ENCODE data around the gene ACKR1.
A peak's percentile ranks its signal among the peaks of the same experiment; 100 is the strongest.

The ACKR1 gene

DNA sequence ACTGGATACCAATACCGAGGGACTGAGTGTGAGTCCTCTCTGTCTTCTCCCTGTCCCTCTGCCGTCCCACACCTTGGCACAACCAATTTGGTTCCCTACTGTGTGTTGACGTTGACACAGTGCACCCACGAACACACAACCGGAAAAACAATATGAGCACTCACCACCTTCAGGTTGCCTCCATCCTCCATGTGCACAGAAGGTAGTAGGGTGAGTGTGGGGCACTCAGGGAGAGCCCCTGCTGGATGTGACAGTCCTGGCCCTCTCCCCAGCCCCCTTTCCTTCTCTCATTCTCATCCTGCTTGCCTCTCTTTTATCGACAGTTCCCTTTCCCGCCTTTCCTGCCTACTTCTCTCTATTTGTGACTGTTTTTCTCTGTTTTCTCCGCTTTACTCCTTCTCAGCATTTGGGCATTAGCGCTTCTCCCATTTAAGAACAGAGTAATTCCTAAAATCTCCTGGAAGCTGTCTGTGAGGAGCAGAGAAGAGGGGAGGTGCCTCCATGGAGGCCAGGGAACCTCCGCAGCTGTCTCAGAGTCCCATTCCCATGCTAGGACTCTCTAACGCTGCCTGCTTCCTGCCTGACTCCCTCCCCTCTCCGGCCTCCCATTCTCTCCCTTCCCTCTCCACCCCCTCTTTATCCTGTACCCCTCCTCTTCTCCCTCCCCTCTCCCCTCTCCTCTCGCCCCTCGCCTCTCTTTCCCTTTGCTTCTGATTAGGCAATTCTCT is 16.9 kb upstream of the ACKR1 start:
- no peak for DNase-seq

DNA sequence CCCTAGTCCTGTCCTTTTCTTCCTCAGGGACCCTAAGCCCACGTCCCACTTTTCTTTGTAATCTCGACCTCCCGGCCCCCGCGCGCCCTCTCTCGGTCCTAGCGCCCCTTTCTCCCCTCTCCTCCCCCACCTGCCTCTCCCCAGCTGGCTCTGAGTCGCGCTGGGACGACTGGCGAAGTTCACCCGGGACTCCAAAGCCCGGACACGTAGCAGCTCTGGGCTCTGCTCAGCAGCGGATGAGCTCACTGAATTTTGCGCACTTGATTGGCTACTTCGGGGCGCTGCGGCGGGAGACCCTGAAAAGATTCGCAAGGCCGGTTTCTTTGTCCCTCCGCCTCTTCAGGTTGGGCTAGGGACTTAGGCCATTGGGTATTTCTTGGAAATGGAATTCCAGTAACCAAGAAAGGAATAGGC is 16.3 kb upstream of the ACKR1 start:
- DNase-seq: peak; percentile 13

GRCh38 chr1:159190441-159190840 is 14.2 kb upstream of the ACKR1 start:
- DNase-seq: no peak

GRCh38 chr1:159196543-159196942 is 8.1 kb upstream of the ACKR1 start:
- no peak for DNase-seq

GRCh38 chr1:159197561-159198557 is 6.8 kb upstream of the ACKR1 start:
- DNase-seq: peak; percentile 59

DNA sequence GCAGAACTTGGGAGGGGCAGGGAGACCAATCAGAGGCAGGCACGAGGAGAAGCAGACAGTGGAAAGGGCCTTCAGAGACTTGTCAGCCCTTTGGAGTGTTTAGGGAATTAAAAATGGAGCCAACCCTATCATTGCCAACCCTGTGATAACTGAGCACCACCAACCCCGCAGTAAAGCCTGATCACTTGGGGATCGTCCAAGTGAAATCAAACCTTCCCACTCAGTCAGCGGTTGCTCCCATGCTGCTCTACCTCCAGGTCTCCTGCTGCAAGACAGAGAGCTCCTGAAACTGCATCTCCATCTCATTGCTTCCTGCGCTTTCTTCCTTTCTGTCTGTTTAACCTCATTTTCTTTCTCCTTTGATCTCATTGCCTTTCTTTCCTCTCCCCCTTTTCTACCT is 4.8 kb upstream of the ACKR1 start:
- no peak for DNase-seq

GRCh38 chr1:159200769-159201168 is 3.9 kb upstream of the ACKR1 start:
- no peak for DNase-seq

DNA sequence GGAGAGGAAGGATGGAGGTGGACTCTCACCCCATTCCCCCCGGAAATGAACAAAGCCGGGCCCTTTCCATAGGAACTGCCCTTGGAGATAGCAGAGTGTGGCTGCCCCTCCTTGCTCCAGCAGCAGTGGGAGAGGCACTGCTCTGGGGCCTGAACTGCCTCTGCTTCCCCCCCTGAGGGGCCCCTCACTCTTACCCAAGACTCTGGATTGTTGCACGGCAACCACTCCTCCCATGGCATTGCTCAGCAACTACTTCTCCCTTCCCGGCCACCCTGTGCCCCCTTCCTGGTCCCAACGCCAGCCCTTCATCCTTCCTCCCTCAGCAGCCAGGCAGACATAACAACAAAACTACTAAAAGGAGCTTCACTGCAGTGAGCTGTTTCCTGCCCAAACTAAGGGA is 3.0 kb upstream of the ACKR1 start:
- no peak for DNase-seq

GRCh38 chr1:159203610-159204009 is 1.1 kb upstream of the ACKR1 start:
- DNase-seq: no peak

DNA sequence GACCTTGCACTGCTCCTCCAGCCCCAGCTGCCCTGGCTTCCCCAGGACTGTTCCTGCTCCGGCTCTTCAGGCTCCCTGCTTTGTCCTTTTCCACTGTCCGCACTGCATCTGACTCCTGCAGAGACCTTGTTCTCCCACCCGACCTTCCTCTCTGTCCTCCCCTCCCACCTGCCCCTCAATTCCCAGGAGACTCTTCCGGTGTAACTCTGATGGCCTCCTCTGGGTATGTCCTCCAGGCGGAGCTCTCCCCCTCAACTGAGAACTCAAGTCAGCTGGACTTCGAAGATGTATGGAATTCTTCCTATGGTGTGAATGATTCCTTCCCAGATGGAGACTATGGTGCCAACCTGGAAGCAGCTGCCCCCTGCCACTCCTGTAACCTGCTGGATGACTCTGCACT is 550 bp downstream of the ACKR1 start:
- DNase-seq: no peak

DNA sequence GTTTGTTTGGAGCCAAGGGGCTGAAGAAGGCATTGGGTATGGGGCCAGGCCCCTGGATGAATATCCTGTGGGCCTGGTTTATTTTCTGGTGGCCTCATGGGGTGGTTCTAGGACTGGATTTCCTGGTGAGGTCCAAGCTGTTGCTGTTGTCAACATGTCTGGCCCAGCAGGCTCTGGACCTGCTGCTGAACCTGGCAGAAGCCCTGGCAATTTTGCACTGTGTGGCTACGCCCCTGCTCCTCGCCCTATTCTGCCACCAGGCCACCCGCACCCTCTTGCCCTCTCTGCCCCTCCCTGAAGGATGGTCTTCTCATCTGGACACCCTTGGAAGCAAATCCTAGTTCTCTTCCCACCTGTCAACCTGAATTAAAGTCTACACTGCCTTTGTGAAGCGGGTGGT is 1.4 kb downstream of the ACKR1 start:
- DNase-seq: no peak

- no peak for DNase-seq
Measured at GRCh38 chr1:159207080-159207479, 2.4 kb downstream of the ACKR1 start.

GRCh38 chr1:159207774-159208173 is 3.1 kb downstream of the ACKR1 start:
- no peak for DNase-seq

GRCh38 chr1:159208175-159208825 is 3.6 kb downstream of the ACKR1 start:
- DNase-seq: no peak

- no peak for DNase-seq
Measured at GRCh38 chr1:159209061-159209460, 4.4 kb downstream of the ACKR1 start.

DNA sequence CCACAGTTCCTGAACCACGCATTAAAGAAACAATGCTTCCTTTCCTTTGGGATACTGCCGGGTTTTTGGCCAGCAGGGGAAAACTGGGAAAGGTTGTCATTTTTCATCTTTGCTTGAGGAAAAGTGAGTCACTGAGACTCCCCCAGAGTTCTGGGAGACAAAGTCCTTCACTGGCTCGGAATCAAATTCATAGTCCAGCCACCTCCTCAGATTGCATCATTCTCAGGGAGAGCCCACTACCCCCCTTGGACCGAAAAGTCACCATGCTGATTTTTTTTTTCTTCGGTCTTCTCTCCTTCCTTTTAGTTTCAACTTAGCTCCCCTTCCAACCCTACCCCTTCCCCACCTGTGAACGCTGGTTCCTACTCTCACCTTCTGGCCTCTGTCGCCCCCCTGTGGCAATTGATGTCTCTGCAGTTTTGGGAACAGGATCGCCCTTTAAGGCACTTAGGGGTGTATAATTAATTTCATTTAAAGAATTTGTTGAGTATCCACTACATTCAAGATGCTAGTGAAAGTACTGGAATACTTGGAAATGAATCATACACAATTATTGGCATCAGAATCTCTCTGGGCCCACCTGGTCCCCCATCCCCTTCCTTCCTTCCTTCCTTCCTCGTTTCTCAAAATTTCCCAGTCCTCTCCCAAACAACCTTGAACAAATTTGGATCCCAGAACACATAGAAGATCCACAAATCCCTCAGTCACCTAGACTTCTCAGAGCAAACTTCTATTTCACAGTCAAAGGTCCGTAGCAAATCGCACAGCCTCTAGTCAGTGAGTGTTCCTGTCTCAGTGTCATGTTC is 6.9 kb downstream of the ACKR1 start:
- no peak for DNase-seq

GRCh38 chr1:159212596-159212995 is 7.9 kb downstream of the ACKR1 start:
- no peak for DNase-seq

- peak; percentile 36 for DNase-seq
Measured at GRCh38 chr1:159214149-159214760, 9.6 kb downstream of the ACKR1 start.

- DNase-seq: no peak
Measured at GRCh38 chr1:159218649-159219636, 14.3 kb downstream of the ACKR1 start.

- no peak for DNase-seq
Measured at GRCh38 chr1:159222075-159222865, 17.6 kb downstream of the ACKR1 start.
